ENCODE results near the gene RNASET2.

- TF ChIP-seq CTCF (conservative IDR thresholded peaks at IDR 0.05 in 1 of 2, IDR thresholded peaks at IDR 0.05 in 1 of 2; ENCODE audit: low read depth in 1 of 2, low read length in 2 of 2) (no peak), EZH2 (IDR thresholded peaks at IDR 0.05; ENCODE audit: low read length, missing control alignments) (no peak)
Measured at GRCh38 chr6:166903500-166903899, 52.9 kb downstream of the RNASET2 start.
